Esophagus (tissue), 2 donors: Measurements from ENCODE around the gene INHBE. TPM values are rescaled to one million over a fixed set of nuclear protein-coding genes. Genes with fewer than 3 reads are reported as not detected.

Experiments
- H3K27ac ChIP-seq, 2 donors: one replicate each; pipeline ENCODE4 v1.5.1; 2013; ENCODE audit warnings: low read depth in 2 of 2, mild to moderate bottlenecking in 2 of 2, inconsistent platforms in 1 of 2, low read length in 1 of 2, moderate library complexity in 1 of 2
- H3K27me3 ChIP-seq, 2 donors: one replicate each; pipeline ENCODE4 v1.6.1; 2013; ENCODE audit warnings: low read length in 2 of 2, control low read depth in 1 of 2, mild to moderate bottlenecking in 1 of 2; ENCODE audit not compliant: insufficient read depth in 2 of 2, control insufficient read depth in 1 of 2
- H3K36me3 ChIP-seq, 2 donors: one replicate each; pipeline ENCODE4 v1.6.1; 2013; ENCODE audit warnings: low read length in 1 of 2; ENCODE audit not compliant: control insufficient read depth in 2 of 2, insufficient read depth in 2 of 2
- H3K4me1 ChIP-seq, 2 donors: one replicate each; pipeline ENCODE4 v1.6.1; 2013; ENCODE audit warnings: low read length in 1 of 2; ENCODE audit not compliant: control insufficient read depth in 2 of 2, insufficient read depth in 2 of 2
- H3K4me3 ChIP-seq, 2 donors: one replicate each; pipeline ENCODE4 v1.5.1; 2013; ENCODE audit warnings: low read length in 2 of 2, mild to moderate bottlenecking in 2 of 2, low read depth in 1 of 2, moderate library complexity in 1 of 2
- H3K9me3 ChIP-seq, 2 donors: one replicate each; pipeline ENCODE4 v1.6.1; 2013; ENCODE audit warnings: mild to moderate bottlenecking in 2 of 2, low read depth in 1 of 2, low read length in 1 of 2, moderate library complexity in 1 of 2; ENCODE audit not compliant: control insufficient read depth in 2 of 2, insufficient read depth in 1 of 2
- WGBS, 2 donors: extraction: QIAGEN DNeasy Blood & Tissue Kit; methylation state at CpG; one replicate each; pipeline ENCODE4 v1.1.7; 2013; 5-methylcytosine and 5-hydroxymethylcytosine counted together
- polyA plus RNA-seq, 2 donors: library from polyadenylated mRNA; stranded (reverse); fragments of 200-250 nt; gene quantifications; one replicate each; pipeline ENCODE4 v1.2.3, GENCODE V29; 2013
- donor health status: healthy with polysubstance abuse.
- donor health status: Bipolar disorder and iron deficiency.

Gene INHBE
- polyA plus RNA-seq, 2 donors, result 0.01 TPM; not detected in 1

DNA sequence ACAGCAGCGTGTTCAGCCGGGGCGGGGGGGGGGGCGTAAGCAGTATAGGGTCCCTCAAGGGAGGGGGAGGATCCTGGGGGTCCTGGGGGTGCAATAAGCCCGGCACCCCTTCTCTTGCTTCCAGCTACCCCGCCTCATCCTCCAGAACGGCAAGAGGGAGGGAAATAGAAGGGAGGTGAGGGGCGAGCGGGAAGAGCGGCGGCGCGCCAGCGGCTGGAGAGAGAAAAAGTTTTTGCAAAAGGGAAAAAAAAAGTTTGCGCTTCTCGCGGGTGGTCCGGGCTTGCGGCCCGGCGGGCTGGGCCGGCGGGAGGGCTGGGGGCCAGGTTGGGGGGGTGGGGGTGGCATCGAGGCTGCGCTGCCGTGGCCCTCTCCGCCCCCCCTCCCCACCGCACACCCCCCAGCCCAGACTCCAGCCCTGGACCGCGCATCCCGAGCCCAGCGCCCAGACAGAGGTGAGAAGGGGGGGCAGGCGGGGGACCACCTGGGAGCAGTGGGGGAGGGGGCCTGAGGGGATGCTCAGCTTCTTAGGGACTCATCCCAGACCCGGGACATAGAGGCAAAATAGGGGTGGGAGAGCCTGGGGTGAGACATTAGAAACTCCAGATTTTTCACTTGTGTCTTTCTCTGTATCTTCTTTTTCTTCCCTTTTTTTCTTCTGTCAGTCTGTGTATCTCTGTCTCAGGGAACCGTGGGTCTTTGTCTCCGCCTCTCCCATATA is 4.8 kb downstream of the INHBE start, which contains the start of gene GLI1:
GLI1 (plus strand) TSS at position 36 of the 718 bp plus-strand sequence. CDS start 3,907 bp downstream, outside the sequence.
- no peaks in the 10 kb centered on the region for H3K36me3 ChIP-seq
- WGBS, 2 donors, result 1% methylated on average over 17 to 31 of the region's 36 CpGs
- H3K9me3 ChIP-seq, result no peaks in the 10 kb centered on the region
- peaks cover 0 to 6% of the 10 kb centered on the region in 2 donors for H3K4me1 ChIP-seq
- H3K27me3 ChIP-seq, result no peaks in the 10 kb centered on the region
- H3K27ac ChIP-seq, result peak within 1 kb of the TSS; percentile 65 to 74
- H3K4me3 ChIP-seq, result peak within 1 kb of the TSS; percentile 45 to 62

DNA sequence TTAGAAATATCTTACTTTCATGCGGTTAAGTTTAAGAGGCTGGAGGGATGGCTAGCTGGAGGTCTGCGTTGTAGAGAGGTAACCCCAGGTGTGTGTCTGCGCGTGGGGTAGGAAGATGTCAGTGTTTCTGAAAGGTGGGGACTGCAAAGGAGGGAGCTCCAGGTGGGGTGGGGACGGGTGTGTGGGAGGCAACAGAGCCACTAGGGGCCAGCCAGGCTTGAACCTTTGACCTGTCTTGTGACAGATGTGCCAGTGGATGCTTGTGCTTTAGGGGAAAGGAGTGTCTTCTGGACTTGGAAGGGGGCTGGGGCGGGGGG is 5.3 kb downstream of the INHBE start:
- H3K27me3 ChIP-seq, result no peaks in the 10 kb centered on the region
- H3K36me3 ChIP-seq, result no peaks in the 10 kb centered on the region
- H3K4me3 ChIP-seq, result peak overlapping the region in 1 of 2 donors; percentile 62
- peaks cover 0 to 6% of the 10 kb centered on the region in 2 donors for H3K4me1 ChIP-seq
- 0 to 4% methylated on average over 5 to 6 of the region's 6 CpGs for WGBS, 2 donors
- H3K9me3 ChIP-seq, result no peaks in the 10 kb centered on the region
- H3K27ac ChIP-seq, result no peak overlapping the region

DNA sequence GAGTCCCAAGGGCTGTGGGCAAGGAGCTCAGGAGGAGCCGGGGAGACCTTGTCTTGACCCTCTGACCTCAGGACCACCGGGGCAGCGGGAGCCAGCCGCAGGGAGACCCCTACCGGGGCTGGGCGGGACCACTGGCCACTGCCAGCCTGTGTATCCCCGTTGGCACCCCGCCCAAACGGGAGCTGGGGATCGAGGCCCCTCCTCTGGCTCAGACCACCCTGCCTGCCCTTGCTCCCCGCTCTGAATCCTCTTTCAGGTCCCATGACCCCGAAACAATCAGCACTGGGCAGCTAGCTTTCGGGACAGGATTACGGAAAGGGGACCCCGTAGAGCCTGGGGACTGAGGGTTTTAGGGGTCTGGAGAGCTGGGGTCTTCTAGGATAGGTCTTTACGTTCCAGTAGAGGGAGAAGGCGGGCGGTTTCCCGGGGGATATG is 5.8 kb downstream of the INHBE start:
- Histone ChIP-seq H3K36me3 (no peaks in the 10 kb centered on the region), H3K9me3 (no peaks in the 10 kb centered on the region), H3K27ac (no peak overlapping the region), H3K27me3 (no peaks in the 10 kb centered on the region), H3K4me1 (peaks cover 0 to 6% of the 10 kb centered on the region in 2 donors), H3K4me3 (no peak overlapping the region)
- 2 to 3% methylated on average over 18 to 19 of the region's 19 CpGs for WGBS, 2 donors

DNA sequence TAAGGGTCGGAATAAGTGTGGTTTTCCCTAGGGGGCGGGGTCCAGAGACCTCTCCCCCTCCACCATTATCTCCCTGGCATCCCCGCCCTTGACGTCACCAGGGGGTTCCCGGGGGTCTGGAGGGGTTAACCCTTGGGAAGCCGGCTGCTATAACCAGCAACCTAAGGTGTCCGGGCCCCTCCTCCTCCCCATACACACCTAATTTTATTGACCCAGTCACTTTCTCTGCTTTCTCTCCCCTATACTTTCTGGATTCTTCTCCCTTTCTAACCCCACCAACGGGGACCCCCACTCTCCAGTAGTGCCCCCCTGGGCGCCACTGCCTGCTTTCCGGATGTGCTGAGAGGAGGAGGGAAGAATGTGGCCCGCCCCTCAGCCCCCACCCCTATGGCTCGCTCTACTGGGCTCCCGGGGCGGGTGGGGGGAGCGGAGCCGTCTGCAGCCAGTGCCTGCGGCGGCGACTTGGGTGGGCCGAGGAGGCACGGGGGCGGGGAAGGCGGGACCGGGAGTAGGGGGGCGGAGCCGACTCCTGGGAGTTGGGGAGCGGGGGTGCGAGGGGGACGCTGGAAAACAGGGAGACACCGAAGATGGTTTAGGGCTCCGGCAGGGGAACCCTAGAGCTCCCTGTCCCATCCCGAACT is 6.3 kb downstream of the INHBE start:
- Histone ChIP-seq H3K36me3 (no peaks in the 10 kb centered on the region), H3K27me3 (no peaks in the 10 kb centered on the region), H3K9me3 (no peaks in the 10 kb centered on the region), H3K4me1 (peaks cover 0 to 6% of the 10 kb centered on the region in 2 donors), H3K27ac (no peak overlapping the region), H3K4me3 (peak overlapping the region in 1 of 2 donors; percentile 50)
- WGBS, 2 donors, result 1 to 2% methylated on average over 22 to 32 of the region's 32 CpGs

DNA sequence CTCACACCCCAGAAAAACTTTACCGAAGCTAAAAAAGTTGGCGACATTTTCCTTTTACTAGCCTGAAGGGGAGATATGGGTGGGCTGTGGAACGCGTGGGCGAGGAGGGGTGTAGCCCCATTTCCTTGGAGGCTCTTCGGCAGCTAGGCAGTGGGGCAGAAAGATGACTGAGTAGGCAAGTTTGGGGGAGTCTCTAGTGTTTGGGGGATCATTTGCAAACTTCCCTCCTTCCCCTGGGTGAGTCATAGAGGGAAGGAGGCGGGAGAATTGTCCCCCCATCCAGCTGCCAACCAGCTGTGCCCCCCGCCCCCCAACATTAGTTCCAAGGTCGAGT is 6.8 kb downstream of the INHBE start:
- 0% methylated on average over 9 of the region's 9 CpGs for WGBS, 2 donors
- Histone ChIP-seq H3K4me1 (peaks cover 0 to 6% of the 10 kb centered on the region in 2 donors), H3K27ac (peak overlapping the region in 1 of 2 donors; percentile 78), H3K36me3 (no peaks in the 10 kb centered on the region), H3K4me3 (peak overlapping the region; percentile 44 to 50), H3K27me3 (no peaks in the 10 kb centered on the region), H3K9me3 (no peaks in the 10 kb centered on the region)

DNA sequence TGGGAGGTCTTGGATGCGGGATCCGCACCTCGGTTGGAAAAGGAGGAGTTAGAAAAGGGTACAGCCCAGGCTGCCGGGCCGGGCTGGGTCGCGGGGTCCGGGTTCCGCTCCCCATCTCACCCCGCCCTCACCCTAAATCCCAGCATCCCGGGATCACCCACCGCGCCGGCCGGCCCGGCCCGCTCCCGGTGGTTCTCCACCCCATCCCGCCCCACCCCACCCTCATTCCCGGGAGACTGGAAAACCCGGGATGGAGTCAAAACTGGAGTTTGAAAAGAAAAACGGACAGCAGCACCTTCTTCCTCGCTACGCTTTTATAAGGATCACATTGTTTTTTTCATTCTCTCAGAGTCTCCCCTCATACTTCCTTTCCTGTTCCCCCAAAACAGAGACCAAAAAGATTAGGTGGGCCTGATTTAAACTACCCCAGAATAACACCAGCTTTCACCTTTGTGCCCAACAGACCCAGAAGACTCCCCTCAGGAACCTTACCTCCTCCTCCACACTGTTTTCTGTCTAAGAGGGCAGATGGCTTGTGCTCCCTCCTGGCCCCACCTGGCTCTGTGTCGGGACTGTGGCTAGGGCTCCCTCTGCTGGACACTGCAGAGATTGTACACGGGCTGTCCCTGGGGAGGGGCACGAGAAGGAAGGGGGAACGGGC is 7.3 kb downstream of the INHBE start:
- no peaks in the 10 kb centered on the region for H3K36me3 ChIP-seq
- no peaks in the 10 kb centered on the region for H3K27me3 ChIP-seq
- H3K4me3 ChIP-seq, result peak overlapping the region; percentile 44 to 50
- peaks cover 0 to 6% of the 10 kb centered on the region in 2 donors for H3K4me1 ChIP-seq
- 0 to 1% methylated on average over 28 of the region's 28 CpGs for WGBS, 2 donors
- H3K27ac ChIP-seq, result peak overlapping the region; percentile 78 to 82
- no peaks in the 10 kb centered on the region for H3K9me3 ChIP-seq

DNA sequence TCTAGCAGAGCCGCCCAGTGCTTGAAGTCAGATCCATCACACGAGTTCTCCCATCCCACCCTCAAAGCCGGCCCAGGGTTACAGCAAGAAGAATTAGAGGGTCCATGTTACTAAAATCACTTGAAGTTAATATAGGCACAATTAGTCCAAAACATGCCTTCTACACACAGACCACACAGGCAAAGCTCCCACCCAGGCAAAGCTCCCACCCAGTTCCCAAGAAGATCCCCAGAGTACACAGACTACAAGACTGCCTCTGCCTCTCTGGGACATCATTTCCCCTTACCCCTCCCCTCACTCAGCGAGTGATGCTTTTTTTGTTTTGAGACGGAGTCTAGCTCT is 7.8 kb downstream of the INHBE start:
- Histone ChIP-seq H3K27ac (no peak overlapping the region), H3K4me1 (peaks cover 0 to 6% of the 10 kb centered on the region in 2 donors), H3K36me3 (no peaks in the 10 kb centered on the region), H3K9me3 (no peaks in the 10 kb centered on the region), H3K27me3 (no peaks in the 10 kb centered on the region), H3K4me3 (no peak overlapping the region)
- WGBS, 2 donors, result 29 to 32% methylated on average over 5 of the region's 5 CpGs

DNA sequence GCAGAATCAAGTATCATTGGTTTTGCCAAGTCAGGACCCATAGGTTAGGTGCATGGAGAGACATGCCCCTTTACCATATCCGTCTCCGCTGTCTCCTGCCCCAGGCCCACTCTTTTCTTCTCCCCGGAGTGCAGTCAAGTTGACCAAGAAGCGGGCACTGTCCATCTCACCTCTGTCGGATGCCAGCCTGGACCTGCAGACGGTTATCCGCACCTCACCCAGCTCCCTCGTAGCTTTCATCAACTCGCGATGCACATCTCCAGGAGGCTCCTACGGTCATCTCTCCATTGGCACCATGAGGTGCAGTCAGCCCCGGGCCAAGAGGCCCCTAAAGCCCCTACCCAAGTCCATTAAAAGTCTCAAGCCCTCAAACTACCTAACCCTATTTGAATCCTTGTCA is 9.5 kb downstream of the INHBE start:
- Histone ChIP-seq H3K9me3 (no peaks in the 10 kb centered on the region), H3K4me3 (no peak overlapping the region), H3K27me3 (no peaks in the 10 kb centered on the region), H3K36me3 (no peaks in the 10 kb centered on the region), H3K4me1 (peaks cover 0 to 6% of the 10 kb centered on the region in 2 donors), H3K27ac (no peak overlapping the region)
- WGBS, 2 donors, result 94 to 95% methylated on average over 12 of the region's 12 CpGs

DNA sequence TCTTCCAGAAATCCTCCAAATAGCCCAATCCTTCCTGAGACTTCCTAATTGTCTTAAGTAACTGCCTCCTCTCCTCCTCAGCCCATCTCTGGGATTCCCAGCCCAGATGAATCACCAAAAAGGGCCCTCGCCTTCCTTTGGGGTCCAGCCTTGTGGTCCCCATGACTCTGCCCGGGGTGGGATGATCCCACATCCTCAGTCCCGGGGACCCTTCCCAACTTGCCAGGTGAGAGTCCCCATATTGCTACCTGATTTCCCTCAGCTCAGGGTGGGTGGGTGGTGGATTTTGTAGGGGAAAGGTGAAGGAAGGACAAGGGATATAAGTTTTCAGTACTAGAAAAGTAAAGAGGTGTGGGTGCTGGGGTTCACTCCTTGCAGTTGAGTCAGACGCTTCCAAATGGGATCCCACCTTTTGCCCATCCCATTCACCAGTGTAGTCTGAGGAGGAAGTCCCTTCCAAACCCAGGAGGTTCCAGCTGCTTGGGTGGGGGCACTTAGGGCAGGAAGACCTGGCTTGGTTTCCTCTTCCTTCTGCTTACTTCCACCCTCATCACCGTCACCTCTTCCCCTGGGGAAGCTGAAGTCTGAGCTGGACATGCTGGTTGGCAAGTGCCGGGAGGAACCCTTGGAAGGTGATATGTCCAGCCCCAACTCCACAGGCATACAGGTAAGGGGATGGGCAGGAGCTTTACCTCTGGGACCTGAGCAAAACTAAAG is 10.1 kb downstream of the INHBE start:
- H3K27me3 ChIP-seq, result no peaks in the 10 kb centered on the region
- H3K9me3 ChIP-seq, result no peaks in the 10 kb centered on the region
- H3K36me3 ChIP-seq, result peaks cover 0 to 2% of the 10 kb centered on the region in 2 donors
- 84 to 87% methylated on average over 6 of the region's 6 CpGs for WGBS, 2 donors
- no peak overlapping the region for H3K4me3 ChIP-seq
- H3K27ac ChIP-seq, result no peak overlapping the region
- H3K4me1 ChIP-seq, result peaks cover 0 to 6% of the 10 kb centered on the region in 2 donors
